Type B pancreatic cell (in vitro differentiated cells): ENCODE results near the gene ADM5. TPM values are rescaled to one million over a fixed set of nuclear protein-coding genes. Genes with fewer than 3 reads are reported as not detected.

Source experiments
- DNase-seq: peaks from one replicate; pipeline ENCODE4 v3.0.0; 2021; ENCODE audit warnings: mixed read lengths; ENCODE audit not compliant: unreplicated experiment; ENCODE audit errors: extremely low spot score
- H3K27ac Mint-ChIP-seq: 2 replicates; pipeline ENCODE4 v1.8.0; 2021; ENCODE audit warnings: mild to moderate bottlenecking, mixed read lengths
- H3K27me3 Mint-ChIP-seq: 2 replicates; pipeline ENCODE4 v1.8.0; 2021; ENCODE audit warnings: mixed read lengths
- H3K36me3 Mint-ChIP-seq: 2 replicates; pipeline ENCODE4 v1.8.0; 2021; ENCODE audit warnings: mixed read lengths
- H3K4me1 Mint-ChIP-seq: one replicate; pipeline ENCODE4 v1.8.0; 2021; ENCODE audit warnings: mixed read lengths; ENCODE audit not compliant: unreplicated experiment
- H3K4me3 Mint-ChIP-seq: 2 replicates; pipeline ENCODE4 v1.8.0; 2021; ENCODE audit warnings: mild to moderate bottlenecking, mixed read lengths
- H3K9me3 Mint-ChIP-seq: 2 replicates; pipeline ENCODE4 v1.8.0; 2021; ENCODE audit warnings: mixed read lengths
- CTCF ChIP-seq: fragments of 200-600 bp; sonication (generic); conservative IDR thresholded peaks from 2 replicates; pipeline ENCODE4 v1.5.0; 2021; ENCODE audit warnings: antibody characterized with exemption, mild to moderate bottlenecking
- total RNA-seq: library from RNA; stranded (reverse); gene quantifications from 2 replicates; pipeline ENCODE4 v1.2.1, GENCODE V29; 2021; ENCODE audit warnings: low replicate concordance

The ADM5 gene
- total RNA-seq, 1 donor from 2014 or later: 3.2 TPM

GRCh38 chr19:49688531-49689132 is 762 bp upstream of the ADM5 start:
- no peak overlapping the region for H3K27ac Mint-ChIP-seq
- no peak for TF ChIP-seq CTCF
- peaks cover 9% of the 10 kb centered on the region for H3K27me3 Mint-ChIP-seq
- no peak for DNase-seq
- no peak overlapping the region for H3K4me3 Mint-ChIP-seq
- H3K9me3 Mint-ChIP-seq: no peaks in the 10 kb centered on the region
- H3K36me3 Mint-ChIP-seq: peaks cover 11% of the 10 kb centered on the region
- H3K4me1 Mint-ChIP-seq: peaks cover 20% of the 10 kb centered on the region

- DNase-seq: no peak
- Mint-ChIP-seq H3K9me3 (no peaks in the 10 kb centered on the region), H3K27me3 (peaks cover 9% of the 10 kb centered on the region)
Observed at GRCh38 chr19:49690079-49690655, 773 bp downstream of the ADM5 start.

GRCh38 chr19:49690656-49691242 is 1.4 kb downstream of the ADM5 start, which contains the start of gene CPT1C:
TSS of gene CPT1C (plus strand) at chr19:49691116. CDS start at chr19:49692253, 1,137 bp downstream.
- peaks cover 20% of the 10 kb centered on the region for H3K4me1 Mint-ChIP-seq
- peaks cover 3% of the 10 kb centered on the region for H3K36me3 Mint-ChIP-seq
- peak within 1 kb of the TSS; percentile 87 for H3K27ac Mint-ChIP-seq
- no peak for TF ChIP-seq CTCF
- no peaks in the 10 kb centered on the region for H3K9me3 Mint-ChIP-seq
- peak within 1 kb of the TSS; percentile 92 for H3K4me3 Mint-ChIP-seq
- DNase-seq: peak; percentile 86
- H3K27me3 Mint-ChIP-seq: peaks cover 9% of the 10 kb centered on the region

More at GRCh38 chr19:49690079-49690655, 773 bp downstream of the ADM5 start:
- Mint-ChIP-seq H3K36me3 (peaks cover 6% of the 10 kb centered on the region), H3K4me1 (peaks cover 20% of the 10 kb centered on the region), H3K27ac (peak overlapping the region; percentile 87), H3K4me3 (peak overlapping the region; percentile 92)
- peak; percentile 16 for TF ChIP-seq CTCF

- peak; percentile 85 for DNase-seq
- H3K27ac Mint-ChIP-seq: peak overlapping the region; percentile 87
- peaks cover 3% of the 10 kb centered on the region for H3K36me3 Mint-ChIP-seq
- H3K4me1 Mint-ChIP-seq: peaks cover 20% of the 10 kb centered on the region
- H3K9me3 Mint-ChIP-seq: no peaks in the 10 kb centered on the region
- TF ChIP-seq CTCF: no peak
- peak overlapping the region; percentile 92 for H3K4me3 Mint-ChIP-seq
- peaks cover 9% of the 10 kb centered on the region for H3K27me3 Mint-ChIP-seq
Observed at GRCh38 chr19:49691243-49692146, 2.1 kb downstream of the ADM5 start.

- Mint-ChIP-seq H3K4me1 (peaks cover 20% of the 10 kb centered on the region), H3K9me3 (no peaks in the 10 kb centered on the region), H3K36me3 (peaks cover 3% of the 10 kb centered on the region)
Observed at GRCh38 chr19:49692147-49692506, 2.7 kb downstream of the ADM5 start.

More at GRCh38 chr19:49692147-49692506, 2.7 kb downstream of the ADM5 start:
- no peak for TF ChIP-seq CTCF
- no peak overlapping the region for H3K27ac Mint-ChIP-seq
- H3K27me3 Mint-ChIP-seq: peaks cover 9% of the 10 kb centered on the region
- DNase-seq: no peak
- peak overlapping the region; percentile 92 for H3K4me3 Mint-ChIP-seq
